Astrocyte of the spinal cord (primary cell): ENCODE measurements around the gene ACIN1.

Experiments
- DNase-seq: peaks from one replicate; pipeline ENCODE4 v3.0.0; 2011; ENCODE audit warnings: low read depth, low spot score
- H3K4me3 ChIP-seq: 2 replicates; pipeline ENCODE4 v1.5.1; 2011; ENCODE audit warnings: low read depth, mild to moderate bottlenecking, low read length, moderate library complexity
- CTCF ChIP-seq: IDR thresholded peaks from 2 replicates; pipeline ENCODE4 v1.5.1; 2012; ENCODE audit warnings: low read depth, mild to moderate bottlenecking, low read length, inconsistent platforms
- in situ Hi-C: cut with HindIII; loops from 2 replicates; pipeline ENCODE4 v1.10.0; 2017; ENCODE audit warnings: low sequenced_read_pairs

ACIN1 gene

GRCh38 chr14:23035303-23036144 lies 59.4 kb downstream of the ACIN1 start:
- H3K4me3 ChIP-seq: peak overlapping the region; percentile 87
- TF ChIP-seq CTCF: no peak
- in situ Hi-C loops: no loop called here
- DNase-seq: no peak

DNA sequence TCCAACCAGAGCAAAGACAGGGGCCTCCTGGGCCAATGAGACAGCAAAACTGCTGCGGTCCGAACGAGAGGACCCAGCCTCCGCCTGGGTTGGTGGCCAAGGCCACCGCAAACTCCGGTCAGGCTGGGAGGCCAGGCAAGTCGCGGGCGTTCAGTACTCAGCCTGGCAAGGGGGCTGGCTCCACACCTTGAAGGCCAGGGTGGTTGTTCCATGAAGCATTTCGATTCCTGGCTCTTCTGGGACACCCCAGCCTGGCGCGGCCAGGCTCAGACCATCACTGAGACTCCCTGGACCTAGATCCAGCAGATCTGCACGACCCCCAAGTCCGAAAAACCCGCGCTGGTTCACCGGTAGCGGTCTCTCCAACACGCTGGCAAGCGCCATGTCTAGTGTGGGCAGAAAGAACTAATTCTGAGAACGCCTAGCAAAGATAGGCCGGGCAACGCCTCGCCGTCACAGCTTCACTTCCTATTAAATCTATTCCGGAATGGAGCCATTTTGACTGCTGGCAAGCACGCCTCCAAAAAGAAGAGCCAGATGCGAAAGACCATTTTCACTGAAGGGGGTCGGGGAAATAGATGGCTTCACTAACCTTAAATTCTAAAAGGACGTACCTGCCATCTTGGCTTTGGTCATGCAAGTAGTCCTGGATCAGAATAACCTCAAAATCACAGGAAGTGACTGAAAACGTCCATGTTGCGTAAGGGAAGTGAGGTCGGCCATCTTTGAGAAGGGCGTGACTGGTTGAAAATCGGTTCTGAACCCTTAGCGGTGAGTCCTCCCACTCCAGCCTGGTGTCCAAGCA lies 60.2 kb downstream of the ACIN1 start, which contains the start of gene PSMB5:
PSMB5 (minus strand) TSS at position 403 of the 805 bp plus-strand sequence; CDS start at position 384, 19 bp downstream.
- H3K4me3 ChIP-seq: peak within 1 kb of the TSS; percentile 87
- peak; percentile 97 for DNase-seq
- no peak for TF ChIP-seq CTCF
- in situ Hi-C loops: no loop called here

- peak overlapping the region; percentile 87 for H3K4me3 ChIP-seq
- DNase-seq: no peak
- no peak for TF ChIP-seq CTCF
- in situ Hi-C loops: no loop called here
Observed at GRCh38 chr14:23033801-23034497, 61.0 kb downstream of the ACIN1 start.

GRCh38 chr14:23033251-23033727 lies 61.6 kb downstream of the ACIN1 start:
- no peak for DNase-seq
- peak overlapping the region; percentile 87 for H3K4me3 ChIP-seq
- TF ChIP-seq CTCF: no peak
- in situ Hi-C loops: no loop called here

DNA sequence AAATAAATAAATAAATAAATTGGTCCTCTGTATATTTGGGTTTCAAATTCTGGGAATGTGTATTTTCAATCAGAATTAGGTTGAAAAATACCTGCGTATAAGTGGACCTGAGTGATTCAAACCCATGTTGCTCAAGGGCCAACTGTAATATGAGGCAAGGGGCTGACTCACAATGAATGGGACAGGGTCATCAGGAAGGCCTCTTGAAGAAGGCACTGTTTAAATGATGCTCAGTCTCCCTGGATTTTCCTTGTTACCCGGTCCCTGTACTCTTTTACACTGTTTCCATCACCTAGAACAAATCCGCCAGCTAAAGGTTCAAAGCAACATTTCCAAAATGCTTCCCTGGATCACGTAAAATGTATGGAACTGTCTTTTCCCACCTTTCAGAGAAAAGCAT lies 64.0 kb downstream of the ACIN1 start:
- in situ Hi-C loops: no loop called here
- DNase-seq: no peak
- H3K4me3 ChIP-seq: no peak overlapping the region
- TF ChIP-seq CTCF: no peak

DNA sequence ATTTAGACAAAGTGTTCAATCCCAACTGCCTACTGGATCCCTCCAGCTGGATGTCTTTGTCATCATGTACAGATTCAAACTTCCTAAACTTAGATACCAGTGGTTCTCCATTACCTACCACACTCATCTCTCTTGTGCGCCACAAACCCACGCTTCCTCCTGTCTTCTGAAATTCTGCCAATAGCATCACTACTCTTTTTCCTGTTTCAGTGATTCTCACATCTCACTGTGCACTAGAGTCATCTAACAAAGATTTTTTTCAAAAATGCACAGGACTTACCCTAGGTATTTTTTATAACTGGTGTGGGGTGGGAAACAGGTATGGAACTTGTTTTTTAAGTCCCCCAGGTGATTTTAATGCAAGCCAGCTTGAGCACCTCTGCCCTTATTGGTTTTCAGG lies 66.1 kb downstream of the ACIN1 start:
- DNase-seq: no peak
- no peak for TF ChIP-seq CTCF
- no peak overlapping the region for H3K4me3 ChIP-seq
- in situ Hi-C loops: no loop called here
